Astrocyte (in vitro differentiated cells and primary cell): Measurements from ENCODE around the gene TACR2. TPM values are rescaled to one million over a fixed set of nuclear protein-coding genes. Genes with fewer than 3 reads are reported as not detected.
A peak's percentile ranks its signal among the peaks of the same experiment; 100 is the strongest.

Experiments
- DNase-seq: peaks from one replicate; pipeline ENCODE4 v3.0.0-alpha.2; 2010; ENCODE audit warnings: low read depth
- FAIRE-seq: peaks from 2 replicates; lab custom pipeline; 2011; peaks lifted over from hg19 to GRCh38; lab: Jason Lieb, UNC
- H2AFZ ChIP-seq: 2 replicates; pipeline ENCODE4 v1.6.0; 2012; ENCODE audit warnings: low read depth, low read length, inconsistent platforms
- H3K27ac ChIP-seq: 2 replicates; pipeline ENCODE4 v1.5.1; 2011; ENCODE audit warnings: low read depth, low read length, inconsistent platforms
- H3K27me3 ChIP-seq: 2 replicates; pipeline ENCODE4 v1.6.0; 2011; ENCODE audit warnings: low read length, inconsistent platforms; ENCODE audit not compliant: insufficient read depth
- H3K36me3 ChIP-seq: 2 replicates; pipeline ENCODE4 v1.5.1; 2011; ENCODE audit warnings: low read length, inconsistent platforms; ENCODE audit not compliant: insufficient read depth
- H3K4me1 ChIP-seq: 2 replicates; pipeline ENCODE4 v1.5.1; 2011; ENCODE audit warnings: low read length, inconsistent platforms; ENCODE audit not compliant: insufficient read depth
- H3K4me2 ChIP-seq: 2 replicates; pipeline ENCODE4 v1.6.0; 2012; ENCODE audit warnings: low read length, inconsistent platforms
- H3K4me3 ChIP-seq: 2 replicates; pipeline ENCODE4 v1.5.1; 2011; ENCODE audit warnings: low read depth, mild to moderate bottlenecking, low read length, inconsistent platforms; ENCODE audit not compliant: insufficient read depth
- H3K79me2 ChIP-seq: 2 replicates; pipeline ENCODE4 v1.6.0; 2012; ENCODE audit warnings: mild to moderate bottlenecking, low read length, inconsistent platforms; ENCODE audit not compliant: insufficient read depth
- H3K9ac ChIP-seq: 2 replicates; pipeline ENCODE4 v1.6.0; 2012; ENCODE audit warnings: mild to moderate bottlenecking, low read length, inconsistent platforms
- H3K9me3 ChIP-seq: 2 replicates; pipeline ENCODE4 v1.5.1; 2012; ENCODE audit warnings: low read depth, mild to moderate bottlenecking, low read length, inconsistent platforms; ENCODE audit not compliant: insufficient read depth
- H4K20me1 ChIP-seq: 2 replicates; pipeline ENCODE4 v1.6.0; 2012; ENCODE audit warnings: low read length, inconsistent platforms; ENCODE audit not compliant: insufficient read depth
- H3K27ac Mint-ChIP-seq: one replicate; pipeline ENCODE4 v1.8.0; 2021; ENCODE audit warnings: mild to moderate bottlenecking, mixed read lengths; ENCODE audit not compliant: unreplicated experiment
- H3K27me3 Mint-ChIP-seq: one replicate; pipeline ENCODE4 v1.8.0; 2021; ENCODE audit warnings: low read depth, mixed read lengths; ENCODE audit not compliant: unreplicated experiment
- H3K36me3 Mint-ChIP-seq: one replicate; pipeline ENCODE4 v1.8.0; 2021; ENCODE audit warnings: low read depth, mixed read lengths; ENCODE audit not compliant: unreplicated experiment
- H3K4me1 Mint-ChIP-seq: one replicate; pipeline ENCODE4 v1.8.0; 2021; ENCODE audit warnings: low read depth, mixed read lengths; ENCODE audit not compliant: unreplicated experiment
- H3K4me3 Mint-ChIP-seq: one replicate; pipeline ENCODE4 v1.8.0; 2021; ENCODE audit warnings: mild to moderate bottlenecking, moderate library complexity, mixed read lengths; ENCODE audit not compliant: unreplicated experiment
- H3K9me3 Mint-ChIP-seq: one replicate; pipeline ENCODE4 v1.8.0; 2021; ENCODE audit warnings: mild to moderate bottlenecking, mixed read lengths; ENCODE audit not compliant: unreplicated experiment
- CTCF ChIP-seq: IDR thresholded peaks from 2 replicates; pipeline ENCODE4 v1.5.1; 2011; ENCODE audit warnings: low read depth, mild to moderate bottlenecking, inconsistent platforms, low read length, moderate library complexity; ENCODE audit not compliant: insufficient read depth
- EZH2 ChIP-seq: IDR thresholded peaks from 2 replicates; pipeline ENCODE4 v1.6.1; 2012; ENCODE audit warnings: mild to moderate bottlenecking, low read length, inconsistent platforms; ENCODE audit not compliant: insufficient read depth
- total RNA-seq: library from RNA; stranded (reverse); gene quantifications from 2 replicates; pipeline ENCODE4 v1.2.1, GENCODE V29; 2021

Gene TACR2
- total RNA-seq, 1 donor from 2014 or later, result not detected

GRCh38 chr10:69379800-69380199 is 36.9 kb downstream of the TACR2 start:
- Histone ChIP-seq H3K9ac (no peak overlapping the region), H3K79me2 (no peaks in the 10 kb centered on the region), H3K4me2 (no peak overlapping the region), H3K27me3 (no peaks in the 10 kb centered on the region), H3K4me1 (peaks cover 24% of the 10 kb centered on the region), H4K20me1 (peaks cover 52% of the 10 kb centered on the region), H3K9me3 (no peaks in the 10 kb centered on the region), H3K4me3 (no peak overlapping the region), H3K36me3 (peaks cover 18% of the 10 kb centered on the region), H2AFZ (no peak overlapping the region), H3K27ac (no peak overlapping the region)
- Mint-ChIP-seq H3K4me1 (peaks cover 24% of the 10 kb centered on the region), H3K9me3 (peaks cover under 1% of the 10 kb centered on the region), H3K36me3 (peaks cover 28% of the 10 kb centered on the region), H3K27ac (no peak overlapping the region), H3K4me3 (no peak overlapping the region), H3K27me3 (no peaks in the 10 kb centered on the region)
- no peak for DNase-seq
- no peak for FAIRE-seq
- no peak for TF ChIP-seq CTCF
- no peak for TF ChIP-seq EZH2

DNA sequence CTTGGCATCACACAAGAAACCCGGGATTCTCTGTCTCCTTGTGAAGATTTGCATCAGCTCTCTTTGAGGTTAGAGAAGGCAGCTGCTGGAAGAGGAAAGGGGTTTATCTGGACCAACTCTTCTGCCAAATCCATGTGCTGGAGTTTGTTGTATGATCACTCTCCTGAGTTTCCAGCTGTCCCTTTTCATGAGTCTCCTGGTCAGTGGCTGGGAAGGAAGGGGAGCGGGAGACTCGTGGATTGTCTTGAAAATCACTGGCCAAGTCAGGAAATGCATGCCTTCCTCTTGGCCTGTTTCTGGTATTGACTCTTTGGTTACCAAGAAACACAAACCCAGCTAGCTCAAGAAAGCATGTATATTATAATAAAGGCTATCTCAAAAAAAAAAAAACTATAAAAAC is 38.8 kb downstream of the TACR2 start:
- peak overlapping the region; percentile 53 for H3K27ac Mint-ChIP-seq
- Histone ChIP-seq H3K4me2 (no peak overlapping the region), H3K27me3 (no peaks in the 10 kb centered on the region), H3K9me3 (no peaks in the 10 kb centered on the region), H3K4me1 (peaks cover 15% of the 10 kb centered on the region), H3K4me3 (no peak overlapping the region), H3K9ac (no peak overlapping the region), H3K27ac (no peak overlapping the region), H4K20me1 (peaks cover 52% of the 10 kb centered on the region), H2AFZ (no peak overlapping the region), H3K36me3 (peaks cover 10% of the 10 kb centered on the region), H3K79me2 (peaks cover 3% of the 10 kb centered on the region)
- H3K9me3 Mint-ChIP-seq, result peaks cover 3% of the 10 kb centered on the region
- peaks cover 34% of the 10 kb centered on the region for H3K36me3 Mint-ChIP-seq
- FAIRE-seq (no peak), DNase-seq (no peak)
- H3K27me3 Mint-ChIP-seq, result no peaks in the 10 kb centered on the region
- no peak overlapping the region for H3K4me3 Mint-ChIP-seq
- no peak for TF ChIP-seq EZH2
- peaks cover 9% of the 10 kb centered on the region for H3K4me1 Mint-ChIP-seq

- DNase-seq (no peak), FAIRE-seq (no peak)
- Mint-ChIP-seq H3K4me1 (peaks cover 2% of the 10 kb centered on the region), H3K9me3 (peaks cover 3% of the 10 kb centered on the region), H3K36me3 (peaks cover 36% of the 10 kb centered on the region), H3K4me3 (no peak overlapping the region), H3K27ac (no peak overlapping the region), H3K27me3 (no peaks in the 10 kb centered on the region)
- no peak overlapping the region for H3K9ac ChIP-seq
- peaks cover 10% of the 10 kb centered on the region for H3K36me3 ChIP-seq
- H3K79me2 ChIP-seq, result peaks cover 3% of the 10 kb centered on the region
- no peak overlapping the region for H3K4me2 ChIP-seq
- no peaks in the 10 kb centered on the region for H3K9me3 ChIP-seq
- H4K20me1 ChIP-seq, result peaks cover 51% of the 10 kb centered on the region
- H3K4me3 ChIP-seq, result no peak overlapping the region
- H3K4me1 ChIP-seq, result peaks cover 9% of the 10 kb centered on the region
- H3K27me3 ChIP-seq, result no peaks in the 10 kb centered on the region
- TF ChIP-seq EZH2 (no peak), CTCF (no peak)
- H3K27ac ChIP-seq, result no peak overlapping the region
- no peak overlapping the region for H2AFZ ChIP-seq
Measured at GRCh38 chr10:69377191-69377590, 39.5 kb downstream of the TACR2 start.
